G401.6 (cell line): ENCODE data around the gene AUTS2.

Experiments
- FAIRE-seq: peaks from 2 replicates; lab custom pipeline; 2012; peaks lifted over from hg19 to GRCh38; lab: Jason Lieb, UNC

Gene AUTS2

DNA sequence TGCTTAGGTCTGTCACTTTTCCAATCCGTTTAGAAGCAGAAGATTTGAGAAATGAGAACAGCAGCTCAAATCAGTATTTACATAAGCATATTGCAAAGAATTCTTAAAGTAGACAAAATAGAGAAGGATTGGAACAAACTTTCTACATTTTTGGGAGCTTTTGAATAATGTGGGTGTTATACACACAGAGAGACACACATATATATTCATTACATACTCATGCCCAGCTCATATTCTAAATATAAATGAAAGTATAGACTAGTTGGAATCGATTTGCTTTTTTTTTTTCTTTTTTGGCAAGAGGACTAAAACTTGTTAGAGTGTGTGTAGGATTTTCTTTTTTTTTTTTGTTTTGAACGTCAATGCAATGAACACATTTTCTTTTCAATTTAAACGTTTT, 538.9 kb downstream of the AUTS2 start:
- no peak for FAIRE-seq

- no peak for FAIRE-seq
Observed at GRCh38 chr7:70142247-70142932, 544.1 kb downstream of the AUTS2 start.

DNA sequence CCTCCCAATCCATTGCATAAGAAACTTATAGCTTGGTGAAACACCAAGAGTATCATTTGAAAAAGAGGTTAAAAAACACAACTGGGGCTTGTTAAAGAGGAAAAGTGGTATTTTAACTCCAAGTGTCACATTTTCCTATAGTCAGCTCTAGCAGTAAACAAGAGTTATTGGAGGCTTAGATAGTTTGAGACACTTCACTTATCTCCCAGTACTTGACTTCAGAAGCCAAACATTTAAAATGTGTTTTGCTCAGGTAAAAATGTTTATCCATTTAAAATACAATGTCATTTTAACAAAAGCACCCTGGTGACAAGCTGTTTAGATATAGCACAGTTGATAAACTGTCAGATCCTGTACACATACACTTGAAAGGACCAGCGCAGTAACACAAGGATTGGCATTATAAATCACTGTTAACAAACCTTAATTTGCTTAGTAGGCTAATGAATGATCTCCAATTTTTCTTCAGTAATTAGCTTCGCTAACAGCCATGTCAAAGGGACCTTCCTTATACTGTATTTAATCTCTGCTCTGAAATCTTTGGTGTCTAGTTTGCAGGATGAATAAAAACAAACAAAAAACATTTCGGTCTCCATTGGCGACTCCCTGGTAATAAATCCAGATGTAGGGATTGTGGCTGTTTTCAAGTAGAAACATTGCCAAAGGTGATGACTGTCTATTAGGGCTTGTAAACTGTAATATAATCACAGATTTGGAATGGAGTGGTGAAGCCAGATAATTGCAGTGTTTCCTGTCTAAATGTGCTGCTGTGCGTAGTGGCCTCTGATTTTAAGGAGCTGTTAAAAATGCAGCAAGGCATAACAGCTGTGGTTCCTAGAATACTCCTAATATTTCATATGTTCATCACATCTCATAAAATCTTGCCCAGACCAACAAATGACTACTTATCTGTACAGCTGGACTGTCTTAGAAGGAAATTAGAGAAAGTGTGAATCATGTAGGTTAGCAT, 545.1 kb downstream of the AUTS2 start:
- no peak for FAIRE-seq

DNA sequence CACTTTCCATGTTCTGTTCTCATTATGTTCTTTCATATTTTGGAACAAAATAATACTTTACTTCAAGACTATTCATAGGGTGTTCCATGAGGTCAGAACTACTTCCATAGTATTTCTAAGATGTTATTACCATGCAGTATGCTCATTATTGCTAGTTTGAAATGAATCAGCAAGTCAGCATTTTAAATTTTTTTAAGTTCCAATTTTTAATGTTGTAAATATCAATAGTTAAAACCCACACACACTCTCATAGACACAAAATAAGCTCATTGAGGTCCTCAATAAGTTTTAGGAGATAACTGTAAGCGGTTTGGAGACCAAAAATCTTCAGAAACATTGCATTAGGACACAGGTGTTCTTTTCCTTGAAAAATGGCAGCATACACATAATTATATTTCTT, 550.7 kb downstream of the AUTS2 start:
- no peak for FAIRE-seq

DNA sequence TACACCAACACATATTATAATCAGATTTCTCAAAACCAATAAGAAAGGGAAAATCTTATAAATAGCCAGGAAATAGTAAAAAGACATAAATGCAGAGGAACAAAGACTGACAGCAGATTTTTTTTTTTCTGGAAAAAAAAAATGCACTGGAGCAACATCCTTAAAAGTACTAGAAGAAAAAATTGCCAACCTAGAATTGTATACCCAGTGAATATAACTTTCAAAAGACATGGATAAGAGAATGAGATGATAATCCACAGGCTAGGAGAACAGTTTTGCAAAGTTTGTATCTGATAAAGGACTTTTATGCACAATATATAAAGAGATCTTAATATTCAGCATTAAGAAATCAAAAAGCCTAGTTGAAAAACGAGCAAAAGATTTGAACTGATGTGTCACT, 554.0 kb downstream of the AUTS2 start:
- FAIRE-seq = no peak

GRCh38 chr7:70153933-70154332, 555.7 kb downstream of the AUTS2 start:
- no peak for FAIRE-seq

DNA sequence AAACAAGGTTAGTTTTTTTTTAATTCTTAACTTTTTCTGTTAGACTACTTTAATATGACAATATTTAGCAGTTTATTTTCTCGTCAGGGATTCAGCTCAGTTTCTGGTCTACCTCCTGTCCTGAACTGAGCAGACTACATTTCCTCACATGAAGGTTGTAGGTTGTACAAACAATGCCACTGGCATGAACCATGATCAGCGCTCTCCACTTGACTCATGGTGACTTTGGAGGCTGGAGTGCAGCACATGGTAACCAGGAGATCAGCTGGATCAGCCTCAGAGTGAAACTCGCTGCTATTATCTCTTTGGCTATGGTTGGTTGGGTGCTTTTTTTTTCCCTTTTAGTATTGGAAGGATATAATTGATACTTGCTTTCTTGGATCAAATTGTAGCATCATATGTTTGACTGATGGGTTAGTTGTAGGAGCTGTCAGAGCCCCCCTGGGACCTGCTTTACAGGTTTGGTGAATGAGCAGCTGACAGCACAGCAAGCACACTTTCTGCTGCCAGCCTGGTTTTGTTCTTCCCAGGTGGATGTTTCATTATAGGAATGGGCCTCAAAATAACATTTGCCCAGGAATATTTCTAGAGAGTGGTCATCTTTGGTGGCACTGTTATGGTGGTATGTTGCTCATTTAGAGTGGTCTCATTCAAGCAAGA, 556.4 kb downstream of the AUTS2 start:
- no peak for FAIRE-seq

- FAIRE-seq = no peak
Observed at GRCh38 chr7:70156057-70156456, 557.8 kb downstream of the AUTS2 start.

GRCh38 chr7:70159121-70159520, 560.8 kb downstream of the AUTS2 start:
- FAIRE-seq = no peak

DNA sequence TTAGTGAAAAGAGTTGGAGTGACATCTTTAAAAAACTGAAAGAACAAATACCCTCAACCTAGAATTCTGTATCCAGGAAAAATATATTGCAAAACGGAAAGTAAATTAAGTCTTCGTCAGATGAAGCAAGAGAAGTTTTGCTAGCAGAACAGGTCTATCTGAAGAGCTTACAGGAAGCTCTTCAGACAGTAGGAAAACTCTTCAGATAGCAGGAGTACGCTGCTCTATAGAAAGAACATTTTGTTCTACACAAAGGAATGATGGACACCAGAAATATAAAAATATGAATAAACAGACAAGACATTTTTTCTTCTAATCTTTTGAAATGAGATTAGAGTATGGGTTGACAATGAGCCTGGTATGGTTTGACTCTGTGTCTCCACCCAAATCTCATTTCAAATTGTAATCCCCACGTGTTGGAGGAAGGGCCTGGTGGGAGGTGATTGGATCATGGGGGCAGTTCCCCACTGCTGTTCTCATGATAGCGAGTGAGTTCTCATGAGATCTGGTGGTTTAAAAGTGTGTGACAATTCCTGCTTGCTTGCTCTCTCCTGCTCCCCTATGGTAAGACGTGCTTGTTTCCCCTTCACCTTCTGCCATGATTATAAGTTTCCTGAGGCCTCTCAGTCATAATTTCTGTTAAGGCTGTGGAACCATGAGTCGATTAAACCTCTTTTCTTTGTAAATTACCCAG, 567.3 kb downstream of the AUTS2 start:
- FAIRE-seq = no peak

DNA sequence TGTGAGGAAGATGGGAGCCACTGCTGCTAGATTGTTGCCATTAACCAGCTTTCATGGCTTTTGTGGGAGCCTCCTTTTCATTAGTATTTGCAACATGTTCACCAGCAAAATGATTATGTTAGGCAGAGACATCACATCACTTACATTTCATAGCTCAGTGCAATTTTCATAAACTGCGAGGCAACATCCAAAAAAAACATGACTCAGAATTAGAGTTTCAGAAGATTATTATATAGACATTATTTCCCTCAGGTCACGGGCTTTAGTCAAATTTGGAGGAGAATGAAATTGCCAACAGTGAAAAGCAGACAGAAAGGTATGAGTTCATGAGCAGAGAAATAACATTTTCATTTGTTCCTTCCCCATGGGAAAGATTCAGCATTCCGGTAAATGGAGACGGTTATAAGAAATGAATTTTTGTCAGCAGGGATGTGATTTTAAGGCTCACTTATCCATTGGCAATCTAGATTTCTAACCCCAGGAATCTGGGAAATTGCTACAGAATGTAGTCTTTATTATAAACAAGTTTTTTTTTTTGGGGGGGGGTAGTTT, 573.2 kb downstream of the AUTS2 start:
- FAIRE-seq = no peak

GRCh38 chr7:70177166-70177565, 578.9 kb downstream of the AUTS2 start:
- no peak for FAIRE-seq

DNA sequence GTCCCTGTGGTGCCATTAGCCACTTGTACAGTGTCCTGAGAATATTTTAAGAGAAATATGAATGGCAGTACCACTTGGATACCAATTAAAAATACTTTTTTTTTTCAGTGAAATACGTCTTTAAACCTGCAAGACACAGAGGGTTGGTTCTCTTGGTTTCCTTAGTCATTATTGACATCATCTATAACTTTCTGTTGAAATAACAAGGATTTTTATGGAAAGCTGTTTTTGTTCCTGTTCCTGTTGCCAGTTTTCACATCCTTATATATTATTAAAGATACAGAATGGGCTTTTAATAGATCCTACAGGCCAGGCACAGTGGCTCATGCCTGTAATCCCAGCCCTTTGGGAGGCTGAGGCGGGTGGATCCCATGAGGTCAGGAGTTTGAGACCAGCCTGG, 579.9 kb downstream of the AUTS2 start:
- FAIRE-seq = no peak

GRCh38 chr7:70178787-70179186, 580.5 kb downstream of the AUTS2 start:
- FAIRE-seq = no peak

- FAIRE-seq = no peak
Observed at GRCh38 chr7:70182521-70182920, 584.2 kb downstream of the AUTS2 start.

DNA sequence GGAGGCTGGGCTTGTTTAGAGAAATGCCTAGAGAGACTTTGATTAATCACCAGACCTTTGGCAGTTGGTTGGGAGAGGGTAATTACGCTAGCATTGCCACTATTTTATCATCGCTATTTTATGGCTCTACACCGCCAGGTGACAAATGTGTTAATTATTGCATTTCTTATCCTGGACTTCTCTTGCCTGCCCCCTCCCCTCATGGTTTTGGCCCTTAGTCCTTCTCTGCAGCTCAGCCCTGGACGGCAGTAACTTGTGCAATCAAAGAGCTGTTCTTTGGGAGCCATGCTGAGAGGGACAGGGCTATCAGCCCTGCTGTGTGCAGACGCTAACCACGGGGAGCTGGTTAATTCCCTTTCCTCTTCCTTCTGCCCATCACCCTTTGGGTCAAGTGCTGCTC, 585.0 kb downstream of the AUTS2 start:
- no peak for FAIRE-seq

DNA sequence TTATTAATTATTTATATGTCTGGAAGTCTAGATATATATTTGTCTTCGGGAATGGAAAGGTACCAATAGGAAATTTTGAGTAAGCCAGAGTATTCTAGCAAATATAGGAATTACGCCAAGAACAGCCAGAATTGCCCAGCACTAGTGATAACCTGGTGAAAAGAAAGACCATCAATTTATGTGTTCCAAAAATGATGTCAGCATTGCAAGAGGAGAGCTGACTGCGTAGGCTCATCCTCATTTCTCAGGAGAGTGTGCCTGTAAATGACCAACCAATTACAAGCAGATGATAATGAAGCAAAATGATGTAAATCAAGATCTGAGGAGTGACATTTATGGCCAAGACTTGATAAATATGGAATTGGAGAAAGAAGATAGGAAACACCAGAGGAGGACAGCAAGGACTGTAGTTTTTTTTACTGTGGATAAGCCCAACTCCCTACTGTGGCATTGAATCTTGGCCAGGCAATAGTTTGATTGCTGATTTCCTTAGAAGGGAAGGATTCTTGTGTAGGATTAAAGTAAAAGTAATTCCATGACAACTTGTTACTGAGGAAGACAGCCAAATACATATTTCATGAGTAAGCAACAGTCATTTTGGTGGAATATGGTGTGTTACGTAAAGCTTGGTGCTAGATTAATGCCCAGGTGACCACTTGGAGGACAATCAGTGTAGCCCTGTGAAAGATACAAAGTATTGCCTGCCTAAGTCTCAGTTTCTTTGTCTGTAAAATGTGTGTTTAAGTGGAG, 590.8 kb downstream of the AUTS2 start:
- FAIRE-seq = no peak

DNA sequence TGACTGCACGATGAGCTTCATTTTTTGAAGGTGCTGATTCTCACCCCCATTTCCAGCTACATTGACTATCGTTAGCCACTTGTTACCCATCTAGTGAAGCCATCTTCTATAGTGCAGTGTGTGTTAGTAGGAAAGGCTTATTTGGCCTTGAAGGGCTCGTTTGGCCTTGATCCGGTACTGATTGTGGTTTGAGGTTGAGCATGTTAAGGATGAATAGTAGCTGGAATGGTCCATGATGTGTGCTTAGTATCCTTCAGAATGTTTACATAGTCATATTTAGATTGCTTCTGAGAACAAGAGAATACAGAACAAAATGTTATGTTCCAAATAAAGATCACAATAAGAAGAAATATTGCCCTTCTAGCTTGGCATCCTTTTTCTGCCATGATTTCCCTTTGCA, 591.5 kb downstream of the AUTS2 start:
- FAIRE-seq = no peak

DNA sequence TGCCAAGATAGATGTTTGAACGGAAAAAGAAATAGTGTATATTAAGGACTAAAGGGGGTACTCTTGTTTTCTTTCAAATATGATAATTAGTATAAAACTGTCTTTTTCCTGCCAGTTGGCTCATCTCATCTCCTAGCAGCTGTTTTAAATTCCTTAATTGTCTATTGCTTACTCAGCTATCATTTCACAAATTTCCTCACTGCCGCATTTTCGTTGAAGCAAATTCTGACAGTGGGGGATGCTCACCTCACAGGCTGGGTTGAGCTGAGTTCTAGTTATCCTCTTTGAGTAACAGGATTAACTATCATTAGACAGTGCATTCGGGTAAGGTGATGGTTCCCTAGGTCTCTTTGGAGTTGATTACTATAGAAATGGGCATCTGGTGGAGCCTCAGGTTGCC, 592.0 kb downstream of the AUTS2 start:
- FAIRE-seq = no peak

DNA sequence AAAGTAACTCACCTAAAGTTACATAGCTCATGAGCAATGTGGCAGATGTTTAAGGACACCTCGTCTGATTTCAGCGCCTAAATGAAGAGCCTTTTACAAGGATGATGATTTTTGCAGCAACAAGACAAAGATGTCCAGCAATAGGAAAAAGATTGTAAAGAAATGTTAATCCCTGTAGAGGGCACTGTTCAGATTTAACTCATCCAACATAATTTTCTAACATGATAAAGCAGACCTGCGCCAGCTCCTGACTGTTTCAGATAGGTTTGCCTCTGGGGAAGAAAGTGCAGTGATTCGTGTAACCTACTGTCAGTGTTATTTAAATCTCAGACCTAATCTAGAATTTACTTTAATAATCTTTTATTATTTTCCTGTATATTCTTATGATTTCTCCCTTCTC, 595.2 kb downstream of the AUTS2 start:
- no peak for FAIRE-seq
